Measurements from ENCODE around the gene FLNB.

GRCh38 chr3:58120075-58120812 lies 112.0 kb downstream of the FLNB start:
- no peak for TF ChIP-seq CTCF (IDR thresholded peaks at IDR 0.05)
- TF ChIP-seq POLR2A (IDR thresholded peaks at IDR 0.05) = no peak

Data from Peyer's patch (tissue), 4 donors.